ENCODE data around the gene IFT52. TPM values are rescaled to one million over a fixed set of nuclear protein-coding genes. Genes with fewer than 3 reads are reported as not detected.

The IFT52 gene
- total and polyA plus RNA-seq, 2 of the 8 experiments (the other 6 are each of a cell fraction or from before 2014, with no cell fraction given), result 35.6 to 40.4 TPM

DNA sequence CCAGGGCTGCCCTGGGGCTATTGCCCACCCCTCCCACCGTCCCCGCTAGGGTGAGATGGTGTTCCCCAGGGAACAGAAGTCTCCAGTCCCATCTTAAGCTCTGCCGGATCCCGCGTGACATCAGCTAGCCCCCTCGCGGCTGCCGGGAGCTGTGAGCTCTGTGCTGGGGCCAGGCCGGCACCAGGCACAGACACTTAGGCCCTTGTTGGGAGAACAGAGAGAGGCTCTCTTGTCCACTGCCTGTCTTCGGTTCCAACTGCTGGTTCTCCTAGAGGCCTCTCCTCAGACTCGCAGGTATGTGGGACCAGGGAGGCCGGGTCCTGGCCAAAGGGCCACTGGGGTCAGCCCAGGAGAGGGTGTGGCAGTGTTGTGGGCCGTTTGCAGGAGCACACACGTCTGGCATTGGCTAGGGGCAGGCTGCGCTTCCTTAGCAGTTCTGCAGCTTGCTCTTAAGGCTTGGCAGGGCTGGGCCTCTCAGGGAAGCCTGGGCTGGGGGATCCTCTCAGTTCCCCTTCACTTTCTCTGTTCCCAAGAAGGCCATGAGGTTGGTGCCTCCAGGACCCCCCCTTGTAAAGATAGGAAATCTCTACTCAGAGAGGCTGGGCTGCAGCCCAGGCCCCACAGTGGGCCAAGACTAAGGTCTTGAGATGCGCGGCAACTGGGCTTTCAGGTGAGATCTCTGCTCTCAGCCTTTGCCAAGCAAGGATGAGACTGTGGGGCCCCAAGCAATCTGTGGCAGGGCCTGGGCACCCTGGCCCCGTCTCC lies 25.6 kb upstream of the IFT52 start:
- no peaks in the 10 kb centered on the region for H3K9me3 ChIP-seq (ENCODE audit: insufficient read depth in 2 of 2, low read depth in 1 of 2, low read length in 1 of 2)
- no peak overlapping the region for H3K23ac ChIP-seq (ENCODE audit: insufficient read length)
- no peaks in the 10 kb centered on the region for H3K79me2 ChIP-seq (ENCODE audit: control insufficient read depth in 1 of 2, insufficient read depth in 2 of 2, low read length in 2 of 2)
- no peak for DNase-seq (ENCODE audit: low read depth in 1 of 2, low spot score in 2 of 2)
- no peak overlapping the region for H3K4me3 ChIP-seq (ENCODE audit: extremely low read depth in 1 of 4, insufficient read depth in 2 of 4, low read depth in 3 of 4, low read length in 4 of 4)
- peaks cover 3% of the 10 kb centered on the region for H3K23me2 ChIP-seq (ENCODE audit: low read depth, low read length)
- H3K4me1 ChIP-seq (replicated peaks in 1 of 4; ENCODE audit: control insufficient read depth in 3 of 4, insufficient read depth in 4 of 4, low read length in 3 of 4), result no peaks in the 10 kb centered on the region; a peak in 1 of 7 replicates
- H4K20me1 ChIP-seq (replicated peaks in 1 of 2; ENCODE audit: control insufficient read depth in 1 of 2, insufficient read depth in 2 of 2, low read length in 2 of 2), result no peaks in the 10 kb centered on the region
- TF ChIP-seq CEBPB (IDR thresholded peaks at IDR 0.05; ENCODE audit: low read depth, low read length), result no peak
- H2AK5ac ChIP-seq (ENCODE audit: low read depth, low read length), result no peak overlapping the region
- no peak overlapping the region for H3K9ac ChIP-seq (replicated peaks in 1 of 4; ENCODE audit: extremely low read depth in 1 of 4, low read depth in 3 of 4, low read length in 3 of 4)
- no peak overlapping the region for H3K14ac ChIP-seq (ENCODE audit: insufficient read length)
- no peaks in the 10 kb centered on the region for H3K36me3 ChIP-seq (ENCODE audit: control insufficient read depth in 2 of 4, insufficient read depth in 4 of 4, low read length in 3 of 4)
- WGBS, 2 experiments (ENCODE audit: extremely low coverage in 1 of 2, insufficient coverage in 1 of 2, insufficient read length in 1 of 2, insufficient replicate concordance in 2 of 2, low coverage in 1 of 2, low lambda C conversion rate in 2 of 2, missing lambda C conversion rate in 1 of 2), result 83% methylated on average over 18 of the region's 18 CpGs; no CpG with 5 or more reads in 1 of the 2 experiments
- no peaks in the 10 kb centered on the region for H3K79me1 ChIP-seq (ENCODE audit: low read depth, low read length)
- H2BK5ac ChIP-seq (ENCODE audit: low read depth, low read length), result no peak overlapping the region
- H3K18ac ChIP-seq (ENCODE audit: extremely low read depth, low read length), result no peak overlapping the region
- ChIA-PET POLR2A (ENCODE audit: partially characterized antibody) (no interaction called here), CTCF (ENCODE audit: partially characterized antibody) (interaction anchor here (1.2 kb wide), 1 partner anchor 27 kb away, joined by 4 read pairs; no protein-coding TSS in a partner anchor)
- H2BK12ac ChIP-seq (ENCODE audit: low read depth, low read length), result no peak overlapping the region
- no peak overlapping the region for H3K4me2 ChIP-seq (ENCODE audit: insufficient read depth in 1 of 2, low read depth in 2 of 2, low read length in 2 of 2)
- no peak overlapping the region for H4K91ac ChIP-seq (replicated peaks; ENCODE audit: insufficient read length, low read length)
- no peak overlapping the region for H3K27ac ChIP-seq (ENCODE audit: low read depth, low read length)
- no peak overlapping the region for H4K5ac ChIP-seq (ENCODE audit: insufficient read length, low read depth, low read length)
- H2AFZ ChIP-seq (ENCODE audit: low read length), result no peak overlapping the region; the same call in 1 of the 2 replicates
- no peak overlapping the region for H3K4ac ChIP-seq (replicated peaks; ENCODE audit: insufficient read length, low read depth, low read length)
- H2BK120ac ChIP-seq (replicated peaks; ENCODE audit: low read depth, low read length), result no peak overlapping the region
- no peak overlapping the region for H3K56ac ChIP-seq (replicated peaks; ENCODE audit: insufficient read length, low read depth, low read length)
- H2BK20ac ChIP-seq (ENCODE audit: low read length), result no peak overlapping the region
- H4K8ac ChIP-seq (ENCODE audit: extremely low read depth, insufficient read depth, low read length), result peak overlapping the region; percentile 79
- H3K27me3 ChIP-seq (replicated peaks in 1 of 4; ENCODE audit: control insufficient read depth in 3 of 4, extremely low read depth in 1 of 4, insufficient read depth in 3 of 4, low read length in 3 of 4), result no peaks in the 10 kb centered on the region
- no peak overlapping the region for H2BK15ac ChIP-seq (ENCODE audit: low read length)
- FAIRE-seq, result no peak

Measured in H1 (cell line).